Brain pericyte (primary cell): ENCODE results near the gene ECT2.
"Not testable (repeated sequence)": the region's sequence is repeated elsewhere in the genome, so short reads cannot be mapped to it uniquely, and the experiment has no call there.

Experiments used
- DNase-seq: peaks from one replicate; pipeline ENCODE4 v3.0.0-alpha.2; 2012; ENCODE audit warnings: low read depth, low spot score

The ECT2 gene

DNA sequence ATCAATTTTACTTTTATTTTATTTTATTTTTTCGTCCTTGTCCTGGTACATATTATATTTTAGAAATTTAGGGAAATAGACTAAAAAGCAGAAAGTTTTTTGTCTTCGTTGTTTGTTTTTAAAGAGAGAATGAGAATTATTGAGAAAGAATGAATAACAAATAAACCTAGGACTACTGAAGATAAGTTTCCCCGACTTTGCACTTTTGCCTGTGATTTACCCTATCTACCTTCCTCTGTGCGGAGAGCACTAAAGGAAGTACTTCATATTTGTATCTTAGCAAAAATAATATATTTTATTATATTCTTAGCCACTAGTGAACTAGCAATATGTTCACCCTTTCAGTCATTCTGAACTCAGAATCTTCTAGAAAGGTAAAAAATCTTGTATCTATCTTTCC is 60.6 kb downstream of the ECT2 start:
- DNase-seq = no peak

DNA sequence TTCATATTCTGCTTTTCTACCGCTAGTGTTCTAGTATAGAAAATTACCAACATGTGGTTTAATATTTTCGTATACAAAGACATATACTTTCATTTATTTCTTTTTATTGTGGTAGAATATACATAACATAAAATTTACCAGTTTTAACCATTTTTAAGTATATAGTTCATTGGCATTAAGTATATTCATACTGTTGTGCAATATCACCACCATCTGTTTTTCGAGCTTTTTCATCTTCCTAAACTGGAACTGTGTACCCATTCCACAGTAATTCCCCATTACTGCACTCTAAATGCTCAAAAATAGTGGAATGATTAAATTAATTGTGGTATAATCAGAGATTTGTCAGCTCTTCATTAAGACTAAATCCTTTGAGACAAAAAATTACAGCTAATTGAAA is 62.9 kb downstream of the ECT2 start:
- no peak for DNase-seq

DNA sequence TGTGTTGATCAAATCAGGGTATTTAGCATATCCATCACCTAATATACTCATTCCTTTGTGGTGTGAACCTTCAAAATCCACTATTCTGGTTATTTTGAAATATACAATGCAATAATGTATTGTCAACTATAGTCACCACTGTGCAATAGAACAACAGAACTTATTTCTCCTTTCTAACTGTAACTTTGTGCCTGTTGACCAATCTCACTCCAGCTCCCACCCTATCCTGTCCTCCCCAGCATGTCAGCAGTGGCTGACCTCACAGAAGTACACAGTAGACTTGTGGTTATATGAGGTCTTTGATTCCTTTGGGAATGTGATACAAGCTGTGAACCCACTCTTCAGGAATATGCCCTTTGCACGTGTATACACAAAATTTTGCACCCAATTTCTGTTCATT is 64.2 kb downstream of the ECT2 start:
- DNase-seq = no peak

DNA sequence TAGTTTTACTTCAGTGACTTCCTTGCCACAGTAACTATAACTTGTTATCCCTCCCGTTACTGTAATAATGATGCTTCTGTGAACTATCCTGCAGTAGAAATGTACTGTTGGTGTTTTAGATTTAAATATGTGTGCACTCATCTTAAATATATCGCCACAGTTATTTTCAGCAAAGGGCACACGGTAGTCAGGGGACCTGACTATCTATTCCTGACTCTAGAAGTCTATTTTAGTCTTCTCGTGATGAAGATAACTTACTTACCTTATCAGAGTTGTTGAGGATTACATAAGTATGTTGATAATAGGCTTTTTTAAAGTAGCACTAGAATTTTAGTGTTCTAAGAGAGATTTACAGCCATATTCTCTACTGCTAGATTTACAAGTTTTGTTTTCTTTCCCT is 65.3 kb downstream of the ECT2 start:
- no peak for DNase-seq

DNA sequence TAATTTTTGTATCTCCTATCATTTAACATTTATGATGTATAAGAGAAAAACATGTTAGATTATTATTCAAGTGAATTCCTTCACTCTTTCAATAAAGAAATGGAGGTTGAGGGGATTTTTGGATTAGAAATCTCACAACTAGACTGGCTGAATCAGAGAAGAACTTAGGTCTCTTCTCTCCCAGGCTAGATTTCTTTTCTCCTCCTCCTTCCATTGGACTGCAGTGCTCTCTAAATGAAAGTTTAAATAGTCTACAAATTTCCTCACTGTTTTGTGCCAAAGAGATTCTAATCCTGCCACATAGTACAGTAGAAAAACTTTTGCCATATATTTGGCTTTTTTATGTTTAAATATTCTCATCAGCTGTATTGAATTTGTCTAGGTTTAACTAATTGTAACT is 65.8 kb downstream of the ECT2 start:
- DNase-seq = no peak

DNA sequence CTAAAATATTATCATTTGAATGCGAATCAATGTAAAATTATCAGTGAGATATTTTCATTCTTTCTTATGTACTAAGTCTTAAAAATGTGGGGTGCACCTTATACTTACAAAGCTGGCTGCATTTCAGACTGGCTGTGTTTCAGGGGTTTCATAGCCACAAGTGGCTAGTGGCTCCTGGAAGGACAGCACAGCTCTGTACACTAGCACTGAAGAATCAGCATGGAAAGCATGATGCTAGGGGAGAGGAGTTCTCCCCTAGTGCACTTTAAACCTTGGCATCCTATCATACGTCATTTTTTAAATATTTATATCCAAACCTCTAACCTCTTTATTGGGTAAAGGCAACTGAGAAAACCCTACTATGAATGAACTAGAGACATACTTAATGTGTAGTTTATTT is 66.4 kb downstream of the ECT2 start:
- DNase-seq = no peak

DNA sequence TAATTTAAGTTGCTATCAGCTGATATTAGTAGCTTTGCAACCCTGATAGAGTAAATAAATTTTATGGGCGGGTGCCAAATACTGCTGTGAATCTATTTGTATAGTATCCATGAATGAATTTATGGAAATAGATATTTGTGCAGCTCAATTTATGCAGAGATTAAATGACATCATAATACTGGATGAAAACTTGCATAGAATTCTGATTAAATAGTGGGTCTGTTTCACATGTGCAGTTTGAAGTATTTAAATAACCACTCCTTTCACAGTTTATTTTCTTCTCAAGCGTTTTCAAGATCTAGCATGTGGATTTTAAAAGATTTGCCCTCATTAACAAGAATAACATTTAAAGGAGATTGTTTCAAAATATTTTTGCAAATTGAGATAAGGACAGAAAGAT is 70.0 kb downstream of the ECT2 start:
- no peak for DNase-seq

DNA sequence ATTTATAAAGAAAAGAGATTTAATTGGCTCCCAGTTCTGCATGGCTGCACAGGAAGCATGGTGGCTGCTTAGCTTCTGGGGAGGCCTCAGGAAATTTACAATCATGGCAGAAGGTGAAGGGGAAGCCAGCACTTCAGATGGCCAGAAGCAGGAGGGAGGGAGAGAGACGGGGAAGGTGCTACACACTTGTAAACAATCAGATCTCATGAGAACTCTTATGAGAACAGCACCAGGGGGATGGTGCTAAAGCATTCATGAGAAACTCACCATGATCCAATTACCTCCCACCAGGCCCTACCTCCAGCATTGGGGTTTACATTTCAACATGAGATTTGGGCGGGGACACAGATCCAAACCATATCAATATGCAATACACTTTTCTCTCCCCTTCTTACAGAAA is 73.7 kb downstream of the ECT2 start:
- DNase-seq = no peak

DNA sequence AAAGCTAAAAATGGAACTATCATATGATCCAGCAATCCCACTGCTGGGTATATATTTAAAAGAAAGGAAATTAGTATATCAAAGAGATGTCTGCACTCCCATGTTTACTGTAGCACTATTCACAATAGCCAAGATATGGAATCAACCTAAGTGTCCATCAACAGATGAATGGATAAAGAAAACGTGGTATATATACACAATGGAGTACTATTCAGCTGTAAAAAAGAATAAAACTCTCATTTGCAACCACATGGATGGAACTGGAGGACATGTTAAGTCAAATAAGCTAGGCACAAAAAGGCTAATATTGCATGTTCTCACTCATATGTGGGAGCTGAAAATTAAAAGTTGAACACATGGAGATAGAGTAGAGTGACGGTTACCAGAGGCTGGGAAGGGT is 76.7 kb downstream of the ECT2 start:
- DNase-seq = not testable (repeated sequence)

DNA sequence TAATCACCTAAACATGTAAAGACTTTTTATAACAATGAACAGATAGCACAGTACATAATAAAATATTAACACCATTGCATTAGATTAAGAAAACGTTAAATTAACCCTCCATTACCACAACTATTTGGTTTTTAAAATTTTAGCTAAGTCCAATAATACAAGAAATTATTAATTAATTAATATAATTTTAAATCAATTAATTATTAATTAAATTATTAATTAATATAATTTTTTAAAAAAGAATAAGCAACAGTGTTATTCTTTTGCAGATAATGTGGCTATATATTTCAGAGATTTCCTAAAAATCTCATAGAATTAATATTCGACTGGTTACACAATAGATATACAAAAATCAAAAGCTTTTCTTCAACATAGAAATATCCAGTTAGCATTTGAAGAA is 82.5 kb downstream of the ECT2 start:
- no peak for DNase-seq

DNA sequence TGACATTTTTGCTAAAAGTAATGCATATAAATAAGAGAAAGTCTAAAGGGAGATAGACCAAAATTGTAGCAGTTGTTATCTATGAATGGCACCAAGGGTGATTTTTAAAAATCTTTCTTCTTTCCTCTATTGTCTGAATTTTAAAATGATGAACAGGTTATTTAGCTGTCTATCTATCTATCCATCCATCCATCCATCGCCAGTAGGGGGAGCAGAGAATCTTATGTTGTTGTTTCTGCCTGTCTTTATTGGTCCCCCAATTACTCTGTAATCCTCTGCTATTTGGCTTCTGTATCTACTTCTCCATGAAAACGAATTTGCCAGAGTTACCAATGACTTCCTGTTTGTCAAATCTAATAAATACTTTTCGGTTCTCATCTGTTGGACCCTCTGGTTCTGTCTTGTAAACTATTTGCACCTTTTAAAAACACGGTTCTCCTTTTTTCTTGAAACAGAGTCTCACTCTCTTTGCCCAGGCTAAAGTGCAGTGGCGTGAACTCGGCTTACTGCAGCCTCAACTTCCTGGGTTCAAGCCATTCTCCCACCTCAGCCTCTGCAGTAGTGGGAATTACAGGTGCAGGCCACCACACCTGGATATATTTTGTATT is 86.0 kb downstream of the ECT2 start:
- no peak for DNase-seq

DNA sequence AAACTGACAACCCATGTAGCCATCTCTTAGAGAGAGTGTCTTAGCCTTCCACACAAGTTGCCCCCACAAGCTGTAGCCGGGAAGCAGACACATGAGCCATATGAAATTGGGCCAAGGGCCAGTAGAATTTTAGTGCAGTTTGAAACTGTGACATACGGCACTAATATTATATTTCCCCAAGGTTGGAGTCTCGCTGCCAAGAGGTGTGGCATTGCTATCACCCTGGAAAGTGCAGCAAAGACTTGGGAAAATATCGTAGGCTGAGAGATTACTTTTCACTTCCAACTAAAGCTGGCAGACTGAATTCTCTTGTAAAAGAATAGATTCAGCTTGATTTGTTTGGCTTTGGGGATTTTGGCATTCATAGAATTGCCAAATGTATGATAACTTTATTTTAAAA is 89.2 kb downstream of the ECT2 start:
- no peak for DNase-seq

DNA sequence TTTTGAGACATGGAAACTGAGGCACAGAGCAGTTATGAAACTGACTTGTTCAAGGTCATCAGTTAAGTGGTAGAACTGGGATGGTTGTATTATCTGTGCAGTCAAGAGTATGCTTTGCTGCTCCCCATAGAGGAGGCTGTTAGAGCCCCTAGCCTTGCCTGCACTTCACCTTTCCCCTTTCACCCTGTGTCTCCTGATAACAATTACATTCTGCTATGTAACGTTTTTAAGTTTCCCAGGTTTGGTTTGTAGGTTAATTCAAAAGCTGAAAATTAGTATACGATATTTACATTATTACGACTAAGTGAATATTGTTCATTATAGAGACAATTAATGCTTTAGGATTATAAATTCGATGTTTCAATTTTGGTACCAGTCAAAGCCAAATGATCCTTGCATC is 89.9 kb downstream of the ECT2 start:
- DNase-seq = no peak

DNA sequence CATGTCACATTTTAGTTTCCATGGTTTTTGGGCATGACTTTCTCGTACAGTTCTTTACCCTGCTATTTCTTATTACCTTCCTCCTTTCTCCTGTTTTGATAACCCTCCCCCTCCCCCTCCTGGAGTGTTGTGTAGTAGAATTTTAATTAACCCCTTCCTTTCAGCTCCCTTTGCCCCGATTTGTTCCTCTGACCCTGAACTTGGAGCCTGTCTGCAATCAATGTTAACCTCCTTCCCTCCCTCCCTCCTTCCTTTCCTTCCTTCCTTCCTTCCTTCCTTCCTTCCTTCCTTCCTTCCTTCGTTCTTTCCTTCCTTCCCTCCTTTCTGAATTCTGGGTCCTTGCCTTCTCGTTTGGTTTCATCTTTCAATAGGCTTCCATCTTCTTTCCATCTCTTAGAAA is 90.4 kb downstream of the ECT2 start:
- no peak for DNase-seq

DNA sequence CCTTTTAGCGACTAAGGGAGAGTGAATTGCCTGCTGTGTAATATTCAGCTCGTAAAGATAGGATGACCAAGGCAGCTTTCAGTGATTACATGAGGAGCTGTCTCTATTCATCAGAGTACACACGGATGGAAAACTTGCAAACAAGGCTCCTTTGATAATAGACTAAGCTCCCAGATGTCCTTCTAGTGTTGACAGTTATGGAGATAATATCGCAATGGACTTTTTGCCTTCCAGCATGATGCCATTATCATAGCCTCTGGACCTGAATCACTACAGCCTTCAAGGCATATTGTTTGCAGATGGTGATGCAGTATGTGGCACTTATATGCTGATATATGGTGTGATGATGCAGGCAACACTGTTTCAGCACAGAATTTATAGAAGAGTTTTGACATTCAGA is 93.9 kb downstream of the ECT2 start:
- DNase-seq = no peak

DNA sequence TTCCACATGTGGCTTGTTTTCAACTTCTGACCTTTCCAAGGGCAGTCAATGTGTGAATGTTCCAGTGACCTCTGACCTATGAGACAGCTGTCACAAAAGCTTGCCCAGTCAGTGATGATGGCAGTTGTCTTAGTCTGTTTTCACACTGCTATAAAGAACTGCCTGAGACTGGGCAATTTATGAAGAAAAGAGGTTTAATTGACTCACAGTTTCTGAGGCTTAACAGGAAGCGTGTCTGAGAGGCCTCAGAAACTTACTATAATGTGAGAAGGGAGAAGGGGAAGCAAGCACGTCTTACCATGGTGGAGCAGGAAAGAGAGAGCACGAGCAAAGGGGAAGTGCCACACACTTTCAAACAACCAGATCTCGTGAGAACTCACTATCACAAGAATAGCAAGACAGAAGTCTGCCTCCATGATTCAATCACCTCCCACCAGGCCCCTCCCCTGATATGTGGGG is 95.6 kb downstream of the ECT2 start:
- DNase-seq = no peak

DNA sequence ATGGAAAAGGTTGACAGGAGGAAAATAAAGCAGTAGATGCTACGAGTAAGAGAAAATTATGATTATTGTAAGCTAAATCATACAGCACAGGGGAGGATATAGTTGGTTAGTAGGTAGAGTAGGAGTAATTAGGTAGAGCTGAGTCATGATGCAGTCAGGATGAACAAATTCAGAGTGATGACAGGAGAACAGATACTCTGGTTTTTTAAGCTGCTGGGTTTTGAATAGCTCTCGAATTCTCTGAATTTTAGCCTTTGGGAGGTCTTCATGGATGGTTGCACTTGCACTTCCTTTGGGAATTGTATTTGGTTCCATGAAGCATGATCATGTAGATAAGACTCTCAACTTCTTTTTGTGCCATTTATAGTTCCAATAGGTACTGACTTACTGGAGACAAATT is 96.2 kb downstream of the ECT2 start:
- no peak for DNase-seq

DNA sequence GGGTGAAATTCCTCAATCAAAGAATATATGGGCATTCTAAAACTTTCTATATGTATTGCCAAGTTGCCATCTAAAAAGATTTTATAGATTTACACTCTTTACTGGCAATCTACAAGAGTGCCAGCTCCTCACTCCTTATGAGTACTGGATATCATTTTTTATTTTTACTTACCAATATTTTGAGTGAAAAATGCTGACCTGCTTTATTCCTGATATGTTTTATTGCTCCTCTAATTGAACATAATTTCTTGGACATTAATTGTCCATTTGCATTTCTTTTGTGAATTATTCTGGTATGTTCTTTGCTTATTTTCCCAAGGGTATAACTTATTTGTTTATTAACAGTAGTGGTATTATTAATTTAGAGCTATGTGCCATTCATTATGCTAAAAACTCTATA is 96.8 kb downstream of the ECT2 start:
- DNase-seq = no peak

DNA sequence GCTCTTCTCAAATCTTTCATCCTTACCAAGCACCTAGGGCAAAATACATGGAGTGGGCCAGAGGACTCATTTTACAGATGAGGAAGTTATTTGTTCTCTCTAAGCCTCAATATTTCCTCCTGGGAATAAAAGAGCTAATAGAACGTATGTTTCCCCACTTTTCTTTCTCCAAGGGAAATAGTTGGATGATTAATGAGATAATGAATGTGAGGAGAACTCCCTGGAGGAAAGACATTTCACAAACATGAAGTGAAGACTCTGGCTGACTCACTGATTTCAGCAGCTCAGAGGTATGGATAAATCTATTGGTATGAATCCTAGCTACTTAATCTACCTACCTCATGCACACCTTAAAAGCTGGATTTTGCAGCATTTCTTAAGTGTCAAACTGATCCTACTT is 98.4 kb downstream of the ECT2 start:
- DNase-seq = no peak

DNA sequence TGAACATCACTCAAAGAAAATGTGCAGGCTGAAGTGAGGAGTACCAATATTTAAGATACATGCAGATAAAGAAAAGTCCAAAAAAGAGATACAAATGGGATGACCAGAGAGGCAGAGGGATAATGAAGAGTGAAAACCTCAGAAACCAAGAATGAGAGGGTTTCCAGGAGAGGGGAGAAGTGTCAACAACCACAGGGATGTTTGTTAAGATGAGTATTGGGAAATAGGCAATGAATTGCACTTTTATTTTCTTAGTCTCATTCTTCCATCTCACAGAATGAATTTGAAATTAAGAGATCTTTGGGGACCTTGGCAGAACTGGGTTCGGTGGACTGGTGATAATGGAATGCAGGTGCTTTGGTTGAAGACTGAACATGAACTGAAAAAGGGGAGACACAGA is 102.5 kb downstream of the ECT2 start:
- no peak for DNase-seq

DNA sequence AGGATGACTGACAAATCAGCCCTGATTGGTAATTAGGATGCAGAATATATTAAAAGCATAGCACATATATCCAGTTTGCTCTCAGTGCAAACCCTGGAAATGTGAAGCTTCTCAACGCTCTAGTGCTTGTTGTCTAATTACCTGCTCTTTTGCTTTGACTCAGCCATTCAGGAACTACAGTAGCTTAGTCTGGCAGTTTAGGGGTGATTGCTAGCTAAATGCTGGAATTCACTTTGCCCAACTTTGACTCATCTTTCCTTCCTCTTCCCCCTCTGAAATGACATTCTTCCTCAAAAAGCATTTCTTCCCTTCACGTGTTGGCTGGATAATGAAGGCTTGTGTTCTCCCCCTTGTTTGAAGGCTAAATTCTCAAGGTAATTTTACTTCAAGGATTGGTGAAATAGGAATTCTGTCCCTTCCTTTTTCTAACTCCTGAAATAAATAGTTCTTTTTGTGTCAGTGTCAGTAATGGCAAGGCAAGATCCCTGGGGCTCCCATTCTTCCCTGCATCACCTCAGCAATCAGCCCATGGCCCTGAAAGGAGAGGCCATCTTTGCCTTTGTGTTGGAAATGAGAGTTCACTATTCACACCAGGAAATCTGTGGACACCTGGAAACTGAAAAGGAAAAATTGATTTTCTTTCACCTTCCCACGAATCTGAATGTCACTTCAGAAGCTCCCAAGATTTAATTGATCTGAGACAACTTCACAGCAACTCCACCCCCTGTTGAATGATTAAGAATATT is 103.6 kb downstream of the ECT2 start:
- DNase-seq = no peak

DNA sequence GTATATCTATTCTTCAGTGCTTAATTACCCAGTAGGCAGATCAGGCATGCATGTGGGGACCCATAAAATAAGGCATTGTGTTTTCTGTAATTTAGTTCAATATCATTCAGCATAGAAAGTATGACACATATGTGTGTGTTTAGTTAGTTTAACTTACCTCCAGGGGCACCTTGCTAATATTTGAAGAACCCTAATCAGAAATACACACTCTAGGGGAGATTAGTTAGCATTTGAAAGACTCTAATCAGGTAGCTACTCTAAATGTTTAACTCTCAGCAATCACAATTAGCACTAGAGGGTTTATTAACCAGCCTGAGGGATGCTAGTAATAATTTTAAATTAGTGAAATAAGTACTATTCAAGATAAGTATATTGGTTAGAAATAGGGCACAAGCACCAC is 104.5 kb downstream of the ECT2 start:
- no peak for DNase-seq

DNA sequence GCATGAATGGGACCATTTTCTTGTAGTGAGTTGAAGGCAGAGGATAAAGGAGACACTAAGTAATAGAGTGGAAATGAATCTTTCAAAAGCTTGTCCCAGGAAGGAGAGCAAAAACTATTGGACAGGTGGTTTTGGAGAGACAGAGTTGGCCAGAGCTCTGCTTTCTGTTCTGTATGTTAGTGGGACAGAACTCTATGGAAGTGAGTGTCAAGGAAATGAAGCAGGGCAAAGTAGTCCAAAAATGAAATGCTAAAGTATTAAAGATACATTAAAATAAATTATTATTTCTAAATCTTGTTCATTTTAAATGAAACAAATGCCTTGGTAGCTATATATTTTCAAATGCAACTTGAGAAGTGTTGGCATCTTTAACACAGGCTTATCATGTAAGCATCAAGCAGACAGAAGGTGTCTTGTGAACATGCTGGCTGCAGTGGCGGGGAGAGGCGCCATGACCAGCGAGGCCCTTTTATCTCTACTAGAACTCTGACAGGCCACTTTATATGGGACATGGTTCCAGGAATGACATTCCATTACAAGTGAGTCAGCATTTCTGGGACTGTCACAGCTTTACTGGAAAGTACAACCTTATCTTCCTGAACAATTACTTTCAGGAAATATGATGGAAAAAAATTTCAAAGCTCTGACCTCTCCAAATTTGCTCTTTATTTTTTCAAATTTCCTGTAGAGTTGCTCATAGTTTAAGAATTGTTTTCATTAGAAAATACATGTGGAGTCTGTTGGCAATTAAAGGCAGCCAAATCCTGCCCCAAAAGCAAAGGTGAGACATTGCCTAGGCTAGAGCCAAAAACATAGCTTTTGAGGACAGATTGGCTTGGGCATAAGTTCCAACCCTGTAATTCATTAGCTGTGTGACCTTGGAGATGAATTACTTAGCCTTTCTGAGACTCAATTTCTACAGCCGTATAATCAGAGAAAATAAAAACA is 106.5 kb downstream of the ECT2 start:
- DNase-seq = no peak
